Measurements from ENCODE around the gene TNNT1. TPM values are rescaled to one million over a fixed set of nuclear protein-coding genes. Genes with fewer than 3 reads are reported as not detected.

The TNNT1 gene
- total RNA-seq, 1 experiment from 2014 or later: 228 TPM

GRCh38 chr19:55105237-55105636 lies 43.8 kb downstream of the TNNT1 start:
- BruUV-seq (replicated peaks): no TSS peak
- Histone ChIP-seq H2AFZ (no peak overlapping the region), H3K27ac (no peak overlapping the region), H3K9me2 (ENCODE audit: insufficient read depth) (no peaks in the 10 kb centered on the region), H3F3A (ENCODE audit: insufficient read depth, low read depth) (no peaks in the 10 kb centered on the region; the same call in 1 of the 2 replicates), H3K79me2 (ENCODE audit: low read depth) (no peaks in the 10 kb centered on the region), H4K20me1 (ENCODE audit: insufficient read depth) (peaks cover 7% of the 10 kb centered on the region), H3K4me3 (no peak overlapping the region), H3K36me3 (ENCODE audit: low read depth) (peaks cover 15% of the 10 kb centered on the region; the same call in 1 of the 2 replicates), H3K27me3 (ENCODE audit: insufficient read depth, low read depth) (no peaks in the 10 kb centered on the region), H3K4me2 (no peak overlapping the region), H3K9me3 (ENCODE audit: insufficient read depth, low read depth) (no peaks in the 10 kb centered on the region), H3K4me1 (replicated peaks; ENCODE audit: insufficient read depth) (no peaks in the 10 kb centered on the region)
- DNase-seq: no peak
- POLR2A ChIA-PET (ENCODE audit: unreplicated experiment): interaction anchor here (0.6 kb wide), 1 partner anchor 25 kb away, joined by 7 read pairs; no protein-coding TSS in a partner anchor
- no peak for TF ChIP-seq EZH2 (IDR thresholded peaks at IDR 0.05; ENCODE audit: low read depth)
- TF ChIP-seq, protein P1, sequence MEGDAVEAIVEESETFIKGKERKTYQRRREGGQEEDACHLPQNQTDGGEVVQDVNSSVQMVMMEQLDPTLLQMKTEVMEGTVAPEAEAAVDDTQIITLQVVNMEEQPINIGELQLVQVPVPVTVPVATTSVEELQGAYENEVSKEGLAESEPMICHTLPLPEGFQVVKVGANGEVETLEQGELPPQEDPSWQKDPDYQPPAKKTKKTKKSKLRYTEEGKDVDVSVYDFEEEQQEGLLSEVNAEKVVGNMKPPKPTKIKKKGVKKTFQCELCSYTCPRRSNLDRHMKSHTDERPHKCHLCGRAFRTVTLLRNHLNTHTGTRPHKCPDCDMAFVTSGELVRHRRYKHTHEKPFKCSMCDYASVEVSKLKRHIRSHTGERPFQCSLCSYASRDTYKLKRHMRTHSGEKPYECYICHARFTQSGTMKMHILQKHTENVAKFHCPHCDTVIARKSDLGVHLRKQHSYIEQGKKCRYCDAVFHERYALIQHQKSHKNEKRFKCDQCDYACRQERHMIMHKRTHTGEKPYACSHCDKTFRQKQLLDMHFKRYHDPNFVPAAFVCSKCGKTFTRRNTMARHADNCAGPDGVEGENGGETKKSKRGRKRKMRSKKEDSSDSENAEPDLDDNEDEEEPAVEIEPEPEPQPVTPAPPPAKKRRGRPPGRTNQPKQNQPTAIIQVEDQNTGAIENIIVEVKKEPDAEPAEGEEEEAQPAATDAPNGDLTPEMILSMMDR (conservative IDR thresholded peaks at IDR 0.05): no peak
- CTCF ChIA-PET: no interaction called here
- intact Hi-C loops (cut with micrococcal nuclease; ENCODE audit: unreplicated experiment): no loop called here

- Histone ChIP-seq H3K36me3 (ENCODE audit: low read depth) (peaks cover 15% of the 10 kb centered on the region; the same call in 1 of the 2 replicates), H3K4me2 (no peak overlapping the region), H2AFZ (no peak overlapping the region), H3K9me3 (ENCODE audit: insufficient read depth, low read depth) (no peaks in the 10 kb centered on the region), H3K27me3 (ENCODE audit: insufficient read depth, low read depth) (no peaks in the 10 kb centered on the region), H3K4me1 (replicated peaks; ENCODE audit: insufficient read depth) (no peaks in the 10 kb centered on the region), H3K79me2 (ENCODE audit: low read depth) (no peaks in the 10 kb centered on the region), H3K4me3 (no peak overlapping the region), H3K27ac (no peak overlapping the region), H3F3A (ENCODE audit: insufficient read depth, low read depth) (no peaks in the 10 kb centered on the region; the same call in 1 of the 2 replicates), H4K20me1 (ENCODE audit: insufficient read depth) (no peaks in the 10 kb centered on the region; the same call in none of the 2 replicates), H3K9me2 (ENCODE audit: insufficient read depth) (no peaks in the 10 kb centered on the region)
- DNase-seq: no peak
- TF ChIP-seq, protein P1 (conservative IDR thresholded peaks at IDR 0.05): no peak
- no peak for TF ChIP-seq EZH2 (IDR thresholded peaks at IDR 0.05; ENCODE audit: low read depth)
- POLR2A ChIA-PET (ENCODE audit: unreplicated experiment): no interaction called here
- no TSS peak for BruUV-seq (replicated peaks)
- intact Hi-C loops (cut with micrococcal nuclease; ENCODE audit: unreplicated experiment): no loop called here
- CTCF ChIA-PET: no interaction called here
Observed at GRCh38 chr19:55103190-55103589, 45.8 kb downstream of the TNNT1 start.

- H3F3A ChIP-seq (ENCODE audit: insufficient read depth, low read depth): no peaks in the 10 kb centered on the region
- H3K9me2 ChIP-seq (ENCODE audit: insufficient read depth): no peaks in the 10 kb centered on the region
- H3K27ac ChIP-seq: no peak overlapping the region
- H4K20me1 ChIP-seq (ENCODE audit: insufficient read depth): no peaks in the 10 kb centered on the region; the same call in 1 of the 2 replicates
- no peak for TF ChIP-seq EZH2 (IDR thresholded peaks at IDR 0.05; ENCODE audit: low read depth)
- TF ChIP-seq, protein P1 (conservative IDR thresholded peaks at IDR 0.05): no peak
- H3K79me2 ChIP-seq (ENCODE audit: low read depth): no peaks in the 10 kb centered on the region
- H3K36me3 ChIP-seq (ENCODE audit: low read depth): peaks cover 15% of the 10 kb centered on the region; the same call in 1 of the 2 replicates
- no peaks in the 10 kb centered on the region for H3K9me3 ChIP-seq (ENCODE audit: insufficient read depth, low read depth)
- no TSS peak for BruUV-seq (replicated peaks)
- H3K4me3 ChIP-seq: no peak overlapping the region
- POLR2A ChIA-PET (ENCODE audit: unreplicated experiment): no interaction called here
- H2AFZ ChIP-seq: no peak overlapping the region
- DNase-seq: no peak
- CTCF ChIA-PET: no interaction called here
- no peaks in the 10 kb centered on the region for H3K27me3 ChIP-seq (ENCODE audit: insufficient read depth, low read depth)
- H3K4me1 ChIP-seq (replicated peaks; ENCODE audit: insufficient read depth): no peaks in the 10 kb centered on the region
- intact Hi-C loops (cut with micrococcal nuclease; ENCODE audit: unreplicated experiment): no loop called here
- H3K4me2 ChIP-seq: no peak overlapping the region
Observed at GRCh38 chr19:55101261-55101660, 47.7 kb downstream of the TNNT1 start.
